ENCODE data around the gene SLC39A8.

The SLC39A8 gene

GRCh38 chr4:102344954-102345794 lies at the start of gene SLC39A8 (continued):
- no peak for TF ChIP-seq ZNF280D (tag by site-specific recombination; IDR thresholded peaks at IDR 0.05)
- TF ChIP-seq ELK4 (IDR thresholded peaks at IDR 0.05; ENCODE audit: borderline replicate concordance, low read depth, low read length) = no peak
- no peak for TF ChIP-seq BCL11A (tag by site-specific recombination; IDR thresholded peaks at IDR 0.05; ENCODE audit: low read depth)
- peak; percentile 62 for TF ChIP-seq EGR2 (tag by site-specific recombination; IDR thresholded peaks at IDR 0.05; ENCODE audit: low read depth)
- TF ChIP-seq ZFP37 (tag by site-specific recombination; IDR thresholded peaks at IDR 0.05) = 0 out of 2 replicates have a peak, but pooled peaks have one; percentile 47
- no peak for TF ChIP-seq ZNF223 (tag by site-specific recombination; IDR thresholded peaks at IDR 0.05)
- peak; percentile 54 for TF ChIP-seq PATZ1 (tag by site-specific recombination; IDR thresholded peaks at IDR 0.05)
- TF ChIP-seq GLI4 (tag by site-specific recombination; IDR thresholded peaks at IDR 0.05) = no peak
- no peak for TF ChIP-seq ZNF510 (tag by site-specific recombination; IDR thresholded peaks at IDR 0.05; ENCODE audit: insufficient replicate concordance)
- no peak for TF ChIP-seq ZNF571 (tag by site-specific recombination; IDR thresholded peaks at IDR 0.05)
- TF ChIP-seq KLF9 (tag by site-specific recombination; IDR thresholded peaks at IDR 0.05; ENCODE audit: low read depth) = peak; percentile 67
- no peak for TF ChIP-seq ZNF354C (tag by site-specific recombination; IDR thresholded peaks at IDR 0.05; ENCODE audit: borderline replicate concordance, low read depth)
- peak; percentile 63 for TF ChIP-seq SP3 (tag by site-specific recombination; IDR thresholded peaks at IDR 0.05)
- TF ChIP-seq ZNF274 (IDR thresholded peaks at IDR 0.05; ENCODE audit: low read length) = no peak
- TF ChIP-seq ZNF274 (tag by site-specific recombination; IDR thresholded peaks at IDR 0.05; ENCODE audit: borderline replicate concordance) = no peak
- no peak; the same call in 1 of the 2 replicates for TF ChIP-seq ZNF394 (tag by site-specific recombination; IDR thresholded peaks at IDR 0.05; ENCODE audit: borderline replicate concordance)
- 0 out of 2 replicates have a peak, but pooled peaks have one; percentile 39 for TF ChIP-seq IKZF3 (tag by site-specific recombination; IDR thresholded peaks at IDR 0.05)
- no peak for TF ChIP-seq ZNF404 (tag by site-specific recombination; IDR thresholded peaks at IDR 0.05)
- no peak for TF ChIP-seq PRDM2 (tag by site-specific recombination; IDR thresholded peaks at IDR 0.05; ENCODE audit: borderline replicate concordance)
- no peak for TF ChIP-seq GLI2 (tag by site-specific recombination; IDR thresholded peaks at IDR 0.05; ENCODE audit: borderline replicate concordance, low read depth)
- no peak for TF ChIP-seq SCRT1 (tag by site-specific recombination; IDR thresholded peaks at IDR 0.05; ENCODE audit: borderline replicate concordance)
- TF ChIP-seq ZNF747 (tag by site-specific recombination; IDR thresholded peaks at IDR 0.05) = no peak
- no peak for TF ChIP-seq AEBP2 (tag by site-specific recombination; IDR thresholded peaks at IDR 0.05; ENCODE audit: borderline replicate concordance)
- TF ChIP-seq ZNF391 (tag by site-specific recombination; IDR thresholded peaks at IDR 0.05; ENCODE audit: borderline replicate concordance, low read depth) = no peak
